SU-DHL-6 (cell line): ENCODE data around the gene KLF2.
A peak's percentile ranks its signal among the peaks of the same experiment; 100 is the strongest.

ENCODE experiments used
- H2AFZ ChIP-seq: fragments of 200-600 bp; sonication (generic); 2 replicates; pipeline ENCODE4 v1.6.1; 2014; ENCODE audit warnings: low read depth, mild to moderate bottlenecking, moderate library complexity, mixed read lengths, antibody characterized with exemption, low read length; ENCODE audit not compliant: severe bottlenecking
- H3F3A ChIP-seq: fragments of 200-600 bp; shearing (Covaris generic); 2 replicates; pipeline ENCODE4 v1.6.0; 2016; ENCODE audit warnings: antibody characterized with exemption, mild to moderate bottlenecking; ENCODE audit not compliant: insufficient read depth
- H3K27ac ChIP-seq: fragments of 200-600 bp; sonication (generic); 2 replicates; pipeline ENCODE4 v1.5.1; 2016; ENCODE audit warnings: low read depth, mild to moderate bottlenecking, low read length, moderate library complexity, mixed read lengths
- H3K27me3 ChIP-seq: fragments of 200-600 bp; sonication (generic), shearing (Covaris generic); 2 replicates; pipeline ENCODE4 v1.6.0; 2014; ENCODE audit warnings: mild to moderate bottlenecking, low read length
- H3K36me3 ChIP-seq: fragments of 200-600 bp; sonication (generic); 2 replicates; pipeline ENCODE4 v1.6.1; 2014; ENCODE audit warnings: mild to moderate bottlenecking, low read length, mixed read lengths
- H3K4me2 ChIP-seq: fragments of 300-600, 200-600 bp; shearing (Covaris generic), sonication (generic); 2 replicates; pipeline ENCODE4 v1.6.0; 2014; ENCODE audit warnings: low read length, low read depth, mild to moderate bottlenecking; ENCODE audit not compliant: poor library complexity, severe bottlenecking
- H3K4me3 ChIP-seq: fragments of 200-600 bp; sonication (generic); 2 replicates; pipeline ENCODE4 v1.5.1; 2014; ENCODE audit warnings: antibody characterized with exemption, low read length, mild to moderate bottlenecking, mixed read lengths; ENCODE audit not compliant: insufficient read depth, poor library complexity, severe bottlenecking
- H3K79me2 ChIP-seq: fragments of 200-600 bp; sonication (generic); 2 replicates; pipeline ENCODE4 v1.6.1; 2014; ENCODE audit warnings: mild to moderate bottlenecking, low read length, moderate library complexity; ENCODE audit not compliant: insufficient read depth
- H3K9ac ChIP-seq: fragments of 200-600 bp; sonication (generic); 2 replicates; pipeline ENCODE4 v1.7.0; 2014; ENCODE audit warnings: mild to moderate bottlenecking, low read length
- H3K9me2 ChIP-seq: fragments of 200-600 bp; sonication (generic); replicated peaks from 2 replicates; pipeline ENCODE4 v1.6.1; 2014; ENCODE audit warnings: low read length; ENCODE audit not compliant: insufficient read depth
- H3K9me3 ChIP-seq: fragments of 200-600 bp; sonication (generic); 2 replicates; pipeline ENCODE4 v1.6.1; 2014; ENCODE audit warnings: low read length, mixed read lengths; ENCODE audit not compliant: insufficient read depth
- H4K20me1 ChIP-seq: fragments of 200-600 bp; sonication (generic); 2 replicates; pipeline ENCODE4 v1.6.1; 2014; ENCODE audit warnings: low read depth, mild to moderate bottlenecking, antibody characterized with exemption, low read length, moderate library complexity, mixed read lengths
- EZH2phosphoT487 ChIP-seq: fragments of 200-600 bp; sonication (generic), shearing (Covaris generic); conservative IDR thresholded peaks from 2 replicates; pipeline ENCODE4 v1.6.1; 2018; ENCODE audit warnings: mild to moderate bottlenecking, antibody characterized with exemption, low read length, moderate library complexity, mixed read lengths
- TF ChIP-seq, protein P1 (sequence below): fragments of 200-600 bp; sonication (generic); IDR thresholded peaks from one replicate; pipeline ENCODE4 v1.5.1; 2017; ENCODE audit warnings: antibody characterized with exemption, mild to moderate bottlenecking, low read length, moderate library complexity; ENCODE audit not compliant: insufficient read depth, poor library complexity, severe bottlenecking

The KLF2 gene

DNA sequence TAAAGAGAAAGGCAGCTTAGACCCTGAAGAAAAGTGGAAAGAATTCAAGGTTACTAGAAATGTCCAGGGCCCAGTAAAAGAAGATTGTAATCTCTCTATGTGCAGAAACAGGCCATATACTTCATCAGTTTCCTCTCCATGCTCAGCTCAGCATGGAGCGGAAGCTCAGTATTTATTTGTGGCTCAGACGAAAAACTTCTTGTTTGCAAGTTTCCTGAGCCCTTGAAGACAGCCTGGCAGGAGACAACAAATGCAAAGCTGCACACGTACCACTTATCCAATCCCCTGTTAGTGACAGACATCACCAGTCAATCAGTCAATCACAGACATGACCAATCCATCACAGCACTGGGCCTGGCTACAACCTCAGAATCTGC, 8.1 kb upstream of the KLF2 start:
- Histone ChIP-seq H2AFZ (no peak overlapping the region), H3K9me2 (no peaks in the 10 kb centered on the region), H3K4me3 (no peak overlapping the region), H3K9ac (no peak overlapping the region), H3K27me3 (no peaks in the 10 kb centered on the region), H3F3A (no peaks in the 10 kb centered on the region), H3K4me2 (no peak overlapping the region), H3K27ac (no peak overlapping the region), H3K36me3 (no peaks in the 10 kb centered on the region), H3K9me3 (no peaks in the 10 kb centered on the region), H4K20me1 (no peaks in the 10 kb centered on the region), H3K79me2 (no peaks in the 10 kb centered on the region)
- TF ChIP-seq, protein P1, sequence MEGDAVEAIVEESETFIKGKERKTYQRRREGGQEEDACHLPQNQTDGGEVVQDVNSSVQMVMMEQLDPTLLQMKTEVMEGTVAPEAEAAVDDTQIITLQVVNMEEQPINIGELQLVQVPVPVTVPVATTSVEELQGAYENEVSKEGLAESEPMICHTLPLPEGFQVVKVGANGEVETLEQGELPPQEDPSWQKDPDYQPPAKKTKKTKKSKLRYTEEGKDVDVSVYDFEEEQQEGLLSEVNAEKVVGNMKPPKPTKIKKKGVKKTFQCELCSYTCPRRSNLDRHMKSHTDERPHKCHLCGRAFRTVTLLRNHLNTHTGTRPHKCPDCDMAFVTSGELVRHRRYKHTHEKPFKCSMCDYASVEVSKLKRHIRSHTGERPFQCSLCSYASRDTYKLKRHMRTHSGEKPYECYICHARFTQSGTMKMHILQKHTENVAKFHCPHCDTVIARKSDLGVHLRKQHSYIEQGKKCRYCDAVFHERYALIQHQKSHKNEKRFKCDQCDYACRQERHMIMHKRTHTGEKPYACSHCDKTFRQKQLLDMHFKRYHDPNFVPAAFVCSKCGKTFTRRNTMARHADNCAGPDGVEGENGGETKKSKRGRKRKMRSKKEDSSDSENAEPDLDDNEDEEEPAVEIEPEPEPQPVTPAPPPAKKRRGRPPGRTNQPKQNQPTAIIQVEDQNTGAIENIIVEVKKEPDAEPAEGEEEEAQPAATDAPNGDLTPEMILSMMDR, result no peak
- TF ChIP-seq EZH2phosphoT487, result no peak

DNA sequence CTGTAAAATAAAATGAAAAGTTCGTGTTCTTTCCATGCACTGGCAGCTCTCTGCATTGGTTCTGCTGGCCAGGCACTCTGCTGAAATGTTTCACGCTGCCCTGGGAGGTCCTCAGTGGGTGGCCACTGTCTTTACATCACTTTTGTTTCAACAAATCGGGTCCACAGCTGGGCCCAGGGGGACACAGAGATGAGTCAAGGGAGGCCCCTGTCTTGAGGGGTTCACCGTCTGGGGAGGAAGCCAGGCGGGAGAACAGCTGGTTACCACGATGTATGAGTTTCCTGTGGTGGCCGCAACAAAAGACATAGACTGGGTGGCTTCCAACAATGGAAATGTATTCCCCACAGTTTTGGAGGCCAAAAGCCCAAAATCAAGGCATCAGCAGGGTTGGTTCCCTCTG, 5.1 kb upstream of the KLF2 start:
- Histone ChIP-seq H3F3A (no peaks in the 10 kb centered on the region), H3K27ac (no peak overlapping the region), H3K36me3 (no peaks in the 10 kb centered on the region), H3K9ac (no peak overlapping the region), H3K9me2 (no peaks in the 10 kb centered on the region), H3K4me3 (no peak overlapping the region), H3K27me3 (no peaks in the 10 kb centered on the region), H3K79me2 (no peaks in the 10 kb centered on the region), H4K20me1 (no peaks in the 10 kb centered on the region), H3K4me2 (no peak overlapping the region), H3K9me3 (no peaks in the 10 kb centered on the region), H2AFZ (no peak overlapping the region)
- no peak for TF ChIP-seq EZH2phosphoT487
- TF ChIP-seq, protein P1, result no peak

DNA sequence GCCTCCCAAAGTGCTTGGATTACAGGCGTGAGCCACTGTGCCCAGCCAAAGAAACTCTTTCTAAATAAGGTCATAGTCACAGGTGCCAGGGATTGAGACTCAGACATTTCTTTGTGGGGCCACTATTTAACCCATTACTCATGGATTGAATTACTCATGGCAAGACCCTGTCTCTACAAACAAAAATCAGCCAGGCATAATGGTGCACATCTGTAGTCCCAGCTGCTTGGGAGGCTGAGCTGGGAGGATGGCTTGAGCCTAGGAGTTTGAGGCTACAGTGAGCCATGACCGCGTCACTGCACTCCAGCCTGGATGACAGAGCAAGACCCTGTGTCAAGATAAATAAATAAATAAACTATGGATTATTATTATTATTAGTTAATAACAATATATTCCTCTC, 3.6 kb upstream of the KLF2 start:
- Histone ChIP-seq H4K20me1 (no peaks in the 10 kb centered on the region), H3K27me3 (no peaks in the 10 kb centered on the region), H3K9me2 (no peaks in the 10 kb centered on the region), H3K4me2 (no peak overlapping the region), H3K9me3 (no peaks in the 10 kb centered on the region), H3K36me3 (no peaks in the 10 kb centered on the region), H3K9ac (no peak overlapping the region), H3K27ac (no peak overlapping the region), H3F3A (no peaks in the 10 kb centered on the region), H3K79me2 (no peaks in the 10 kb centered on the region), H2AFZ (no peak overlapping the region), H3K4me3 (no peak overlapping the region)
- no peak for TF ChIP-seq EZH2phosphoT487
- TF ChIP-seq, protein P1, result no peak

DNA sequence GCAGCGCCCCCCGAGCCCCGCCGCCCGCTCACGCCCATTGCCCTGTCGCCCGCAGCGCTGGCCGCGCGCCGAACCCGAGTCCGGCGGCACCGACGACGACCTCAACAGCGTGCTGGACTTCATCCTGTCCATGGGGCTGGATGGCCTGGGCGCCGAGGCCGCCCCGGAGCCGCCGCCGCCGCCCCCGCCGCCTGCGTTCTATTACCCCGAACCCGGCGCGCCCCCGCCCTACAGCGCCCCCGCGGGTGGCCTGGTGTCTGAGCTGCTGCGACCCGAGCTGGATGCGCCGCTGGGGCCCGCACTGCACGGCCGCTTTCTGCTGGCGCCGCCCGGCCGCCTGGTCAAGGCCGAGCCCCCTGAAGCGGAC, 518 bp downstream of the KLF2 start:
- H3K36me3 ChIP-seq, result no peaks in the 10 kb centered on the region
- H4K20me1 ChIP-seq, result no peaks in the 10 kb centered on the region
- no peak overlapping the region for H2AFZ ChIP-seq
- H3K27me3 ChIP-seq, result no peaks in the 10 kb centered on the region
- H3K9me2 ChIP-seq, result no peaks in the 10 kb centered on the region
- H3K4me2 ChIP-seq, result peak overlapping the region; percentile 58
- H3K27ac ChIP-seq, result no peak overlapping the region
- no peak overlapping the region for H3K9ac ChIP-seq
- H3K9me3 ChIP-seq, result no peaks in the 10 kb centered on the region
- H3F3A ChIP-seq, result peaks cover 9% of the 10 kb centered on the region
- no peak for TF ChIP-seq EZH2phosphoT487
- TF ChIP-seq, protein P1, result peak; percentile 9
- peak overlapping the region; percentile 41 for H3K4me3 ChIP-seq
- H3K79me2 ChIP-seq, result no peaks in the 10 kb centered on the region
